HG03558 (cell line): Measurements from ENCODE around the gene ABCD3.
A peak's percentile ranks its signal among the peaks of the same experiment; 100 is the strongest.
"Not testable (repeated sequence)": the region's sequence is repeated elsewhere in the genome, so short reads cannot be mapped to it uniquely, and the experiment has no call there.

Experiments used
- ATAC-seq: cut with Tn5 transposase; IDR thresholded peaks from one replicate; pipeline ENCODE4 v1.9.1; 2021; ENCODE audit warnings: moderate number of reproducible peaks; ENCODE audit not compliant: unreplicated experiment; ENCODE audit errors: extremely low read depth

ABCD3 gene

GRCh38 chr1:94411237-94411636, 7.0 kb upstream of the ABCD3 start:
- peak; percentile 83 for ATAC-seq

GRCh38 chr1:94413311-94413710, 4.9 kb upstream of the ABCD3 start:
- ATAC-seq = no peak

GRCh38 chr1:94416901-94417727, 1.1 kb upstream of the ABCD3 start:
- ATAC-seq = no peak

GRCh38 chr1:94417728-94417977, 536 bp upstream of the ABCD3 start:
- ATAC-seq = no peak

GRCh38 chr1:94418664-94419655, 771 bp downstream of the ABCD3 start:
- ATAC-seq = peak; percentile 5

GRCh38 chr1:94422115-94422820, 4.1 kb downstream of the ABCD3 start:
- ATAC-seq = no peak

GRCh38 chr1:94425821-94426484, 7.8 kb downstream of the ABCD3 start:
- ATAC-seq = no peak

- not testable (repeated sequence) for ATAC-seq
These were observed 8.3 kb downstream of the ABCD3 start for GRCh38 chr1:94426485-94426870.

- no peak for ATAC-seq
These were observed 10.3 kb downstream of the ABCD3 start for GRCh38 chr1:94428441-94428840.

- not testable (repeated sequence) for ATAC-seq
These were observed 10.8 kb downstream of the ABCD3 start for GRCh38 chr1:94428927-94429528.

GRCh38 chr1:94430066-94430465, 11.9 kb downstream of the ABCD3 start:
- not testable (repeated sequence) for ATAC-seq

- no peak for ATAC-seq
These were observed 15.7 kb downstream of the ABCD3 start for GRCh38 chr1:94433866-94434265.

GRCh38 chr1:94434365-94435045, 16.3 kb downstream of the ABCD3 start:
- no peak for ATAC-seq

- ATAC-seq = no peak
These were observed 20.6 kb downstream of the ABCD3 start for GRCh38 chr1:94438692-94439276.

GRCh38 chr1:94440088-94440487, 21.9 kb downstream of the ABCD3 start:
- ATAC-seq = no peak

- not testable (repeated sequence) for ATAC-seq
These were observed 24.9 kb downstream of the ABCD3 start for GRCh38 chr1:94443067-94443466.

GRCh38 chr1:94444819-94445218, 26.6 kb downstream of the ABCD3 start:
- not testable (repeated sequence) for ATAC-seq

GRCh38 chr1:94445733-94446132, 27.5 kb downstream of the ABCD3 start:
- ATAC-seq = not testable (repeated sequence)

GRCh38 chr1:94446177-94446576, 28.0 kb downstream of the ABCD3 start:
- not testable (repeated sequence) for ATAC-seq
